Sigmoid colon (tissue), 7 donors: Measurements from ENCODE around the gene ACOT13. TPM values are rescaled to one million over a fixed set of nuclear protein-coding genes. Genes with fewer than 3 reads are reported as not detected.

Experiments used
- polyA plus RNA-seq, 3 donors: library from polyadenylated mRNA; stranded (reverse); fragments of 200-250 nt; gene quantifications; one replicate each; pipeline ENCODE4 v1.2.3, GENCODE V29; 2013
- total RNA-seq, 4 donors: library from RNA; depleted of rRNA; stranded (reverse); fragments of >200 nt; gene quantifications; one replicate each; pipeline ENCODE4 v1.1.0, GENCODE V29; 2016
- donor health status: healthy with polysubstance abuse.
- donor health status: Bipolar disorder and iron deficiency.
- donor health status: healthy.

The ACOT13 gene
- total and polyA plus RNA-seq, 7 donors = 5.3 to 48.6 (median 11.8) TPM

Other genes with a start within 250 kb of the ACOT13 start
- 1 to 10 TPM; 4.8 to 7.2 (median 5.6) TPM for gene GPLD1, start 177.5 kb upstream of the ACOT13 start, total RNA-seq
- under 1 TPM in 2 of 3 donors, not detected in 1; 0.52 to 0.60 TPM for gene GPLD1, start 177.5 kb upstream of the ACOT13 start, polyA plus RNA-seq
- 1 to 10 TPM; 2.6 to 5.0 (median 2.9) TPM for gene ALDH5A1, start 172.1 kb upstream of the ACOT13 start, total RNA-seq
- gene ALDH5A1, start 172.1 kb upstream of the ACOT13 start, polyA plus RNA-seq = 1 to 10 TPM; 2.4 to 4.5 (median 2.8) TPM
- gene KIAA0319, start 20.9 kb upstream of the ACOT13 start, total RNA-seq = under 1 TPM; 0.16 to 0.71 (median 0.48) TPM
- under 1 TPM in 2 of 3 donors, not detected in 1; under 0.01 to 0.60 TPM for gene KIAA0319, start 20.9 kb upstream of the ACOT13 start, polyA plus RNA-seq
- gene TDP2, start 178 bp upstream of the ACOT13 start, total RNA-seq = 10 to 100 TPM; 30.4 to 67.6 (median 48.2) TPM
- gene TDP2, start 178 bp upstream of the ACOT13 start, polyA plus RNA-seq = 100 to 1,000 TPM; 125 to 543 (median 421) TPM
- gene C6orf62, start 52.1 kb downstream of the ACOT13 start, total RNA-seq = 10 to 100 TPM; 27.0 to 34.2 (median 32.3) TPM
- 10 to 100 TPM; 30.6 to 60.9 (median 37.9) TPM for gene C6orf62, start 52.1 kb downstream of the ACOT13 start, polyA plus RNA-seq
- gene GMNN, start 107.9 kb downstream of the ACOT13 start, total RNA-seq = 1 to 10 TPM; 4.4 to 9.7 (median 8.2) TPM
- gene GMNN, start 107.9 kb downstream of the ACOT13 start, polyA plus RNA-seq = 10 to 100 TPM; 35.7 to 71.7 (median 52.9) TPM
- gene ARMH2, start 131.8 kb downstream of the ACOT13 start, total RNA-seq = not detected
- under 1 TPM in 1 of 3 donors, not detected in 2; 0.10 TPM for gene ARMH2, start 131.8 kb downstream of the ACOT13 start, polyA plus RNA-seq